SU-DHL-6 (cell line): ENCODE results near the gene RGS3.

Experiments
- H2AFZ ChIP-seq: fragments of 200-600 bp; sonication (generic); 2 replicates; pipeline ENCODE4 v1.6.1; 2014; ENCODE audit warnings: low read depth, mild to moderate bottlenecking, moderate library complexity, mixed read lengths, antibody characterized with exemption, low read length; ENCODE audit not compliant: severe bottlenecking
- H3F3A ChIP-seq: fragments of 200-600 bp; shearing (Covaris generic); 2 replicates; pipeline ENCODE4 v1.6.0; 2016; ENCODE audit warnings: antibody characterized with exemption, mild to moderate bottlenecking; ENCODE audit not compliant: insufficient read depth
- H3K27ac ChIP-seq: fragments of 200-600 bp; sonication (generic); 2 replicates; pipeline ENCODE4 v1.5.1; 2016; ENCODE audit warnings: low read depth, mild to moderate bottlenecking, low read length, moderate library complexity, mixed read lengths
- H3K27me3 ChIP-seq: fragments of 200-600 bp; sonication (generic), shearing (Covaris generic); 2 replicates; pipeline ENCODE4 v1.6.0; 2014; ENCODE audit warnings: mild to moderate bottlenecking, low read length
- H3K36me3 ChIP-seq: fragments of 200-600 bp; sonication (generic); 2 replicates; pipeline ENCODE4 v1.6.1; 2014; ENCODE audit warnings: mild to moderate bottlenecking, low read length, mixed read lengths
- H3K4me2 ChIP-seq: fragments of 300-600, 200-600 bp; shearing (Covaris generic), sonication (generic); 2 replicates; pipeline ENCODE4 v1.6.0; 2014; ENCODE audit warnings: low read length, low read depth, mild to moderate bottlenecking; ENCODE audit not compliant: poor library complexity, severe bottlenecking
- H3K4me3 ChIP-seq: fragments of 200-600 bp; sonication (generic); 2 replicates; pipeline ENCODE4 v1.5.1; 2014; ENCODE audit warnings: antibody characterized with exemption, low read length, mild to moderate bottlenecking, mixed read lengths; ENCODE audit not compliant: insufficient read depth, poor library complexity, severe bottlenecking
- H3K79me2 ChIP-seq: fragments of 200-600 bp; sonication (generic); 2 replicates; pipeline ENCODE4 v1.6.1; 2014; ENCODE audit warnings: mild to moderate bottlenecking, low read length, moderate library complexity; ENCODE audit not compliant: insufficient read depth
- H3K9ac ChIP-seq: fragments of 200-600 bp; sonication (generic); 2 replicates; pipeline ENCODE4 v1.7.0; 2014; ENCODE audit warnings: mild to moderate bottlenecking, low read length
- H3K9me2 ChIP-seq: fragments of 200-600 bp; sonication (generic); replicated peaks from 2 replicates; pipeline ENCODE4 v1.6.1; 2014; ENCODE audit warnings: low read length; ENCODE audit not compliant: insufficient read depth
- H3K9me3 ChIP-seq: fragments of 200-600 bp; sonication (generic); 2 replicates; pipeline ENCODE4 v1.6.1; 2014; ENCODE audit warnings: low read length, mixed read lengths; ENCODE audit not compliant: insufficient read depth
- H4K20me1 ChIP-seq: fragments of 200-600 bp; sonication (generic); 2 replicates; pipeline ENCODE4 v1.6.1; 2014; ENCODE audit warnings: low read depth, mild to moderate bottlenecking, antibody characterized with exemption, low read length, moderate library complexity, mixed read lengths
- EZH2phosphoT487 ChIP-seq: fragments of 200-600 bp; sonication (generic), shearing (Covaris generic); conservative IDR thresholded peaks from 2 replicates; pipeline ENCODE4 v1.6.1; 2018; ENCODE audit warnings: mild to moderate bottlenecking, antibody characterized with exemption, low read length, moderate library complexity, mixed read lengths
- TF ChIP-seq, protein P1 (sequence below): fragments of 200-600 bp; sonication (generic); IDR thresholded peaks from one replicate; pipeline ENCODE4 v1.5.1; 2017; ENCODE audit warnings: antibody characterized with exemption, mild to moderate bottlenecking, low read length, moderate library complexity; ENCODE audit not compliant: insufficient read depth, poor library complexity, severe bottlenecking

Gene RGS3

DNA sequence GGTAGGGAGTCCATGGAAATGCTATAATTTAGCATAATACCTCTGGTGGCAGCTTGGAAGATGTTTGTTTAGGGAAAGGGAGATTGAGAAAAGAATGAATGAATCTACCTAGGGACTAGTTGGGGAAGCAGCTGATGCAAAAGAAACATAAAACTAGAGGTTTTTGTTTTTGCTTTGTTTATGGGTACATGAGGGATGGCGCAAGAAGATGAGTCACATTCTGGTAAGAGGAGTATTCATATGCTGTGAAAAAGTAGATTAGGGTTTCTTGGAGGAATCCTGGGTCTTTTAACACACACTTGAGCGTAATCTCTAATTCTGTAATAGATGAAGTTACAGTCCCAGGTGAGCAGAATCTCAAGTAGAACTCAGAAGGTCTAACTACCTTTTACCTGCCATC, 35.9 kb upstream of the RGS3 start:
- Histone ChIP-seq H3K27me3 (no peaks in the 10 kb centered on the region), H3K36me3 (no peaks in the 10 kb centered on the region), H3K4me3 (no peak overlapping the region), H4K20me1 (no peaks in the 10 kb centered on the region), H3K9me2 (no peaks in the 10 kb centered on the region), H3K79me2 (no peaks in the 10 kb centered on the region), H3K27ac (no peak overlapping the region), H2AFZ (no peak overlapping the region), H3K4me2 (no peak overlapping the region), H3K9ac (no peak overlapping the region), H3K9me3 (no peaks in the 10 kb centered on the region), H3F3A (no peaks in the 10 kb centered on the region)
- TF ChIP-seq, protein P1, sequence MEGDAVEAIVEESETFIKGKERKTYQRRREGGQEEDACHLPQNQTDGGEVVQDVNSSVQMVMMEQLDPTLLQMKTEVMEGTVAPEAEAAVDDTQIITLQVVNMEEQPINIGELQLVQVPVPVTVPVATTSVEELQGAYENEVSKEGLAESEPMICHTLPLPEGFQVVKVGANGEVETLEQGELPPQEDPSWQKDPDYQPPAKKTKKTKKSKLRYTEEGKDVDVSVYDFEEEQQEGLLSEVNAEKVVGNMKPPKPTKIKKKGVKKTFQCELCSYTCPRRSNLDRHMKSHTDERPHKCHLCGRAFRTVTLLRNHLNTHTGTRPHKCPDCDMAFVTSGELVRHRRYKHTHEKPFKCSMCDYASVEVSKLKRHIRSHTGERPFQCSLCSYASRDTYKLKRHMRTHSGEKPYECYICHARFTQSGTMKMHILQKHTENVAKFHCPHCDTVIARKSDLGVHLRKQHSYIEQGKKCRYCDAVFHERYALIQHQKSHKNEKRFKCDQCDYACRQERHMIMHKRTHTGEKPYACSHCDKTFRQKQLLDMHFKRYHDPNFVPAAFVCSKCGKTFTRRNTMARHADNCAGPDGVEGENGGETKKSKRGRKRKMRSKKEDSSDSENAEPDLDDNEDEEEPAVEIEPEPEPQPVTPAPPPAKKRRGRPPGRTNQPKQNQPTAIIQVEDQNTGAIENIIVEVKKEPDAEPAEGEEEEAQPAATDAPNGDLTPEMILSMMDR = no peak
- TF ChIP-seq EZH2phosphoT487 = no peak

DNA sequence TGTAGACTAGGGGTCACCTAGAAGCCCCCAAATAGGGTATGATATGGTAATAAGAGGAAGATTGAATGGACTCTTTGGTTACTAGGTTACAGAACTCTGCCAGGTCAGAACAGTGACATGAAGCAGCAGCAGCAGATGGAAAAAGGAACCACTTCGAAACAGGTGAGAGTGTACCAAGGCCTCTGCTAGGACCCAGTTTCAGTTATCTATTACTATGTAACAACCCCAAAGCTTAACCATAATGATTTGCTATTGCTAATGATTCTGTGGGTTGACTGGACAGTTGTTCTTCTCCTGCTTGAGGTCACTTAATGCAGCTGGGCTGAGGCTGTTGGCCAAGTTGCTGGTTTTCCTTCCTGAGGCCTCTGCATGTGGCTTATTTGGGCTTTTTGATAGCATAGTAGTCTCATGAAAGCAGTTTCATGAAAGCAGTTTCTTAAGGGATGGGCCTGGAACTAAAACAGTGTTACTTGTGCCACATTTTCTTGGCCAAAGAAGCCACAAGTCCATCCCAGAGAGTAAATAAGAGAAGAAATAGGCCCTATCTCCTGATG, 35.4 kb upstream of the RGS3 start:
- H3K4me3 ChIP-seq = no peak overlapping the region
- TF ChIP-seq, protein P1 = no peak
- TF ChIP-seq EZH2phosphoT487 = no peak

GRCh38 chr9:113431191-113431590, 32.3 kb upstream of the RGS3 start:
- Histone ChIP-seq H2AFZ (no peak overlapping the region), H3K9me2 (no peaks in the 10 kb centered on the region), H3K27ac (no peak overlapping the region), H3K79me2 (no peaks in the 10 kb centered on the region), H4K20me1 (no peaks in the 10 kb centered on the region), H3F3A (no peaks in the 10 kb centered on the region), H3K9ac (no peak overlapping the region), H3K4me2 (no peak overlapping the region), H3K9me3 (no peaks in the 10 kb centered on the region), H3K36me3 (no peaks in the 10 kb centered on the region), H3K27me3 (no peaks in the 10 kb centered on the region), H3K4me3 (no peak overlapping the region)
- TF ChIP-seq, protein P1 = no peak
- TF ChIP-seq EZH2phosphoT487 = no peak

More for the DNA sequence above, 35.4 kb upstream of the RGS3 start:
- Histone ChIP-seq H3K36me3 (no peaks in the 10 kb centered on the region), H4K20me1 (no peaks in the 10 kb centered on the region), H3K79me2 (no peaks in the 10 kb centered on the region), H3K9me2 (no peaks in the 10 kb centered on the region), H3K9me3 (no peaks in the 10 kb centered on the region), H3K4me2 (no peak overlapping the region), H3K9ac (no peak overlapping the region), H3K27me3 (no peaks in the 10 kb centered on the region), H3K27ac (no peak overlapping the region), H2AFZ (no peak overlapping the region), H3F3A (no peaks in the 10 kb centered on the region)
